IPS-NIHi7 (cell line): Measurements from ENCODE around the gene GALNT17.
A peak's percentile ranks its signal among the peaks of the same experiment; 100 is the strongest.

Experiments used
- DNase-seq: peaks from one replicate; pipeline ENCODE4 v3.0.0; 2012; ENCODE audit warnings: mixed read lengths; ENCODE audit errors: extremely low spot score

GALNT17 gene

GRCh38 chr7:71453630-71454029, 321.7 kb downstream of the GALNT17 start:
- no peak for DNase-seq

- no peak for DNase-seq
Observed at GRCh38 chr7:71454981-71455380, 323.0 kb downstream of the GALNT17 start.

- DNase-seq: no peak
Observed at GRCh38 chr7:71457021-71457420, 325.1 kb downstream of the GALNT17 start.

DNA sequence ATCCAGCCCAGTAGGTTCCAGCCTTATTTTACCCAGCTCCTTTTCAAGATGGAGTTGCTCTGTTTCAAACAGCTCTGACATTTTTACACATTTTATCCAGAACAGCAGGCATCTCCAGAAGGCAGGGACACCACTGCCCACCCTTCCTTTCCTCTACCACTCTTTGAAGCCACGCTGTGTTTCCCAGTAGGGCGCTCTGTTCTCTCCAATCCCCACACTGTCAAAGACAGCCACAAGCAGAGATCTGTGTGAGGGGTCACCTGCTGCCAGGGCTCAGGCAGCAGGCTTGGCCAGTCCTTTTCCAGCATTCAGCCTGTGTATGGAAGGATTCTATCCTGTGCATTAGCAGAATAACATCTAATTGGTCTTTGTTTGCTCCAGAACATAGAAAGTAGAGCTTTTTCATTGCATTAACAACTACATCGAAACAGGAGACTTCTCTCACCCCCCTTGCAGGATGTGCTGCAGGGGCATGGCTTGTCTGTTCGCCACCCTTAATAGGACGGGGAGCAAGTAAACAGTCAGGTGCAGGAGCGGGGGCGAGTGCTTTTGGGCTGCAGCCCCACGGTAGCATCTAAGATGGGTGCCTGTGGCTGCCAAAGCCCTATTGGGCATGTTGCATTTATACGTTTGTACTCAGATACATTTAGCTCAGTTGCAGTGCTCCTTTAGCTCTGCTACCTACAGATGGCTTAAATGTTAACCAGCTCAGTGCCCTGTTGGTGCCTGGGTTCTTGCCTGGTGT, 326.1 kb downstream of the GALNT17 start:
- no peak for DNase-seq

DNA sequence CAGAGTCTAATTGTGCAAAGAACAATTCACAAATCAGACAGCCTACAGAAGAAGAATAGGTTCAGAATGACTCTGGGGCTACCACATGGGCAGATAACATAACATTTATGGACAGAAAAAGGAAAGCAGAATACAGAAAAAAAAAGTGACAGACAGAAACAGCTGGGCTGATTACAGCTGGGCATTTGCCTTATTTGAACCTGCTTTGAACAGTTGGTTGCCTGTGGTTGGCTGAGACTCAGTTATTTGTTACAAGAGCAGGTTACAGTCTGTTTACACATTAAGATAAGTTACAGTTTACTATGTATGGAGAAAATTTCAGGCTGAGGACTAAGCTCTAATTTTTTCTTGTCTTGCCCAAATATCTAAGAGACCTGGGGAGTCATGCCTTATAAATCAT, 327.2 kb downstream of the GALNT17 start:
- no peak for DNase-seq

DNA sequence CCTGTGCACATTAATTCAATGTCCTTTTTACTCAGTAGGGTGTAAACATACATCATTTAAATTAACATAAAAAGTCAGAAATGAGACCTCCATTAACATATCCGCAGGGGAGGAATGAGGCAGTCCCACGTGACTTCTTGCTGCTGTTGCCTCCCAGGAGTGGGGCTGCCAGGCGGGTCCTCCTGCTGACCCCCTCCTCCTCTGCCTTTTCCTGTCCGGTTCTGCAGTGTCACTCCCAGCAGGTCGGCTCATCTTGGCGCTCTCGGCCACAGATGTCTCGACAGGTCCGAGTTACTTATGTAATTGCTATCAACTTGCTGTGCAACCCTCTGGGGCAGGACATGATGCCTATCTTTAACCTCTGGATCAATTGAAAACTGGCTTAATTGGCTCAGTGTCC, 329.6 kb downstream of the GALNT17 start:
- no peak for DNase-seq

GRCh38 chr7:71465741-71466189, 333.8 kb downstream of the GALNT17 start:
- DNase-seq: peak; percentile 28

DNA sequence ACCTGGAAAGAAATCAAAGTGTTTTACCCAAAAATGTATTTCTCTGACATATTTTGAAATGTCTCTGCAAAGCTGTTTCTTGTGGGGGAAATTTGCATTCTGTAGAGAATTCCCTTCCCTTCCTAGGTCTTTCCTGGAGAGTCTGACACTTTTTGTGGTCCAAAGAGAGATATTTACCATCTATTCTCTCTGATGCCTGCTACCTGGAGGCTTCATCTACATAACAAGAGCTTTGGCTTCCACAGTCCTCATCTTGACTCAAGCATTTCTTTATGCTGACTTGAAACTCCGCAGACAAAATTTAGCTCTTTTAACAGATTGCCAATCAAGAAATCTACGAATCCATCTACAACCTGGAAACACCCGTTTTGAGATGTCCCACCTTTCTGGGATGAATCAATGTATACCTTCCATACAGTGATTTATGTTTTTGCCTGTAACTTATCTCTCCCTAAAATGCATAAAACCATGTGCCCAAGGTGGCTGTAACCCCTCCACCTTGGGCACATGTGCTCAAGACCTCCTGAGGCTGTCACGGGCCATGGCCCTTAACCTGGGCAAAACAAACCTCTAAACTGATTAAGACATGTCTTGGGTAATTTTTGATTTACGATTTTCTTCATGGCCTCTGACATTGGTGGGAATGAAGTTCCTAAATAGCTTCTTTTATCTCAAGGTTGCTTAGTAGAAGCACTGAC, 334.7 kb downstream of the GALNT17 start:
- no peak for DNase-seq

- DNase-seq: no peak
Observed at GRCh38 chr7:71470326-71470725, 338.4 kb downstream of the GALNT17 start.

- no peak for DNase-seq
Observed at GRCh38 chr7:71470830-71471229, 338.9 kb downstream of the GALNT17 start.

GRCh38 chr7:71472962-71473361, 341.0 kb downstream of the GALNT17 start:
- DNase-seq: no peak

DNA sequence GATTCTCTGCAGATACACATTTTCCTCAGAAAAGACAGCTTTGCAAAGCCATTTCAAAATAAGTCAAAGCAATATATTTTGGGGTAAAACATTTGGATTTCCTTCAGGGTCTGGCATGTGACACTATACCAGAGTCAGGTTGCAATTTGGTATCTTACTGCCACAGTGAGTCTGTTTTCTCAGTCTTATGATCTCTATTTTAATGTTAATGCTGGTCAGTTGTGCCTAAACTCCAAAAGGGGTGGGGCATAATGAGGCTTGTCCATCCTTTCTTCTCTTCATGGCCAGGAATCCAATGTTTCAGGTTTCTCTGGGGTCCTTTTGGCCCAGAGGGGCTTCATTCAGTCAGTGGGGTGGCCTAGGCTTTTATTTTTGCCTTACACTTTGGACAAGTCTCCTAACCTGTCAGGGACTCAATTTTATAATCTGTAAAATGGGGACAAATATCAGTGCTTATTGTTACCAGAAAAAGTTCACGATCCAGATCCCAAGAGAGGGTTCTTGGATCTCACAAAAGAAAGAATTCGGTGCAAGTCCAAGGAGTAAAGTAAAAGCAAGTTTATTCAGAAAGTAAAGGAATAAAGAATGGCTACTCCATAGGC, 341.5 kb downstream of the GALNT17 start:
- no peak for DNase-seq

DNA sequence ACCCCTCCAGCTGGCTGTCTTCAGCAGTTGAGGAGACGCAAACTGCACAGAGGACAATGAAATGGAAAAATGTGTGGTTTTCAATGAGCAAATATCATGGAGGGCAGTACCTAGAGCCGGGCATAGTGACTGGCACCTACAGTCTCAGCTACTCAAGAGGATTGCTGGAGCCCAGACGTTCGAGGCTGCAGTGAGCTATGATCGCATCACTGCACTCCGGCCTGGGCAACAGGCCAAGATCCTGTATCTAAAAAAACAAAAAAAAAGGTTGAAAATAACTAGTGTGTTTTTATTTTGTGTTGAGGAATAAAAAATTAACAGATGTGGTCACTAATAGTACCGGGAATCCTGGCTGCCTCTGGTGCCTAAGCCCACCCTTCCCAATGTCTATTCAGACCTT, 345.5 kb downstream of the GALNT17 start:
- DNase-seq: no peak

GRCh38 chr7:71479231-71479630, 347.3 kb downstream of the GALNT17 start:
- no peak for DNase-seq

DNA sequence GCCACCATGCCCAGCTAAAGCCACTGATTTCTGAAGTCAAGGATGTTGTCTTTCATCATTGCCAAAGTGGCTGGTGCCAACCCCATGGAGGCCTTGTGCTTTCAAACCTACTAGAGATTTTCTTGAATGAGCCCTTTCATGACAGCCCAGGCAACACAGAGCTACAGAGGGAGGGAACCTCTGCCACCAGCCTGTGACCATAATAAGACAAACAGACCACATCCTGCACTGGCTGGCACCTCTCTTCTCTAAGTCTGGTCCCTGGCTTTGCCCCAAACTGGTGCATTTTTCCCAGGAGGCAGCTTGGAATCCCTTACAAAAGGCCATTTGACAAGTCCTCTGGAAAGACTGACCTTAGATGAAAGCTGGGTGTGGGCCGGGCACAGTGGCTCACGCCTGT, 348.8 kb downstream of the GALNT17 start:
- no peak for DNase-seq

- no peak for DNase-seq
Observed at GRCh38 chr7:71482284-71482683, 350.3 kb downstream of the GALNT17 start.

DNA sequence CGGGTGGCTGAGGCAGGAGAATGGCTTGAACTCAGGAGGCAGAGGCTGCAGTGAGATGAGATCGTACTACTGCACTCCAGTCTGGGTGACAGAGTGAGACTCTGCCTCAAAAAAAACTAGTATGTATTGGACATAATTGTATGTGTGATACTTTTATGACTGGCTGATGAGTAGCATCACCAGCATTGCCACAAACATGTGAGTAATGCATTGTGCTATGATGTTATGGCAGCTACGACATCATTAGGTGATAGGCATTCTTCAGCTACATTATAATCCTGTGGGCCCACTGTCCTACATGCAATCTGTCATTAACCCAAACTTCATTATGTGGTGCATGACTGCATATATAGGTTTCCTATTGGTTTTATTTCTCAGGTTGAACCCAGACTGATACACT, 352.4 kb downstream of the GALNT17 start:
- no peak for DNase-seq

- no peak for DNase-seq
Observed at GRCh38 chr7:71485586-71485985, 353.6 kb downstream of the GALNT17 start.

DNA sequence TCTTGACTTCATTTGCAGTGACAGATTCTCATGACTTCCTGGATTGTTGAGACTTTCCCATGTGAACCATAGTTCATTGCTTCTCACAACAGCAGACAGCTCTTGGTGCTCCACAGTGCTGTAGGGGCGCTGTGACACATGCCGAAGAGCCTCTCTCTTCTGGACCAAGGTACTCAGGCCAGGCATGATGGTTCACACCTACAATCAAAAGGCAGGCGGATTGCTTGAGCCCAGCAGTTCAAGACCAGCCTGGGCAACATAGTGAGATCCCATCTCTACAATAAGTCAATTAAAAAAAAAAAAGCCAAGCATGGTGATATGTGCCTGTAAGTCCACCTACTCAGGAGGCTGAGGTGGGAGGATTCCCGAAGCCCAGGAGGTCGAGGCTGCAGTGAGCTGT, 354.5 kb downstream of the GALNT17 start:
- no peak for DNase-seq

GRCh38 chr7:71486856-71487628, 355.1 kb downstream of the GALNT17 start:
- no peak for DNase-seq

DNA sequence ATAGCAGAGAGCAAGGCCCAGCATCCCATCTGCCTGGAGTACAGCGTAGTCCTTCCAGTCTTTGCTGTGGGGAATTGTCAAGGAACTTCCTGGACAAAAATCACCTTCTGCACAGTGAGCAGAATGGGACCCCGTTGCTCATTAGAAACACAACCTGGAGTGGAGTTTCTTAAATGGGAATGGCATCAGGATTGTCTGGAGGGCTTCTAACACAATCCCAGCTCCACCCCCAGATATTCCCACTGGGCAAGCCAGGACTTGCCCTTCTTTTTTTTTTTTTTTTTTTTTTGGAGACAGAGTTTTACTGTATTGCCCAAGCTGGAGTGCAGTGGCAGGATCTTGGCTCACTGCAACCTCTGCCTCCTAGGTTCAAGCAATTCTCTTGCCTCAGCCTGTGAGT, 356.4 kb downstream of the GALNT17 start:
- DNase-seq: no peak

DNA sequence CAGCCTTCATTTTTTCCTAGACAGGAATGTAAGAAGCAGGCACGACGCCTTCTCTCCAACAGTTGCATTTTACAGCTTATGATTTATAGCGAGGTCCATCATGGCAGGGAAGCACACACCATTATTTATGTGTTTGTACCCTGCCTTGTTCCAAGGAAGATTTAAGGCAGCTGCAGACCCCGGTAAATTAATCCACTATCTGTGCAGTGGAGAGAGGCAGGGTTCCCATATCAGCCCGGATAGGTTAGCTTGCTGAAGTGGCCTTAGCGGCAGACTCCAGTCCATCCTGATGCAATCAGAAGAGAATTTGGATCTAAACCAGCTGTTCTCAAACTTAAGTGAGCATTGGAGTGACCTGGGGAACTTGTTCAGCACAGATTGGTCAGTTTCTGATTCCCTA, 359.4 kb downstream of the GALNT17 start:
- no peak for DNase-seq
